GM10248 (cell line): ENCODE data around the gene RCAN2.

Experiments used
- CTCF ChIA-PET: fragments of 300-600 bp; sonication (Branson Sonifier 250); formaldehyde crosslinking; extraction: SDS; loops from one replicate; lab custom pipeline; 2021; ENCODE audit warnings: antibody characterized with exemption; lab: Yijun Ruan, JAX
- POLR2A ChIA-PET: fragments of 350-650 bp; sonication (Branson Sonifier 250); formaldehyde crosslinking; extraction: SDS; loops from one replicate; lab custom pipeline; 2020; ENCODE audit warnings: antibody characterized with exemption; lab: Yijun Ruan, JAX
- DNase-seq: peaks from one replicate; pipeline ENCODE4 v3.0.0; 2012; ENCODE audit errors: extremely low spot score
- CTCF ChIP-seq: IDR thresholded peaks from 2 replicates; pipeline ENCODE4 v1.5.1; 2012; ENCODE audit warnings: mild to moderate bottlenecking, low read depth; ENCODE audit errors: extremely low read depth, missing control alignments, control extremely low read depth

RCAN2 gene

DNA sequence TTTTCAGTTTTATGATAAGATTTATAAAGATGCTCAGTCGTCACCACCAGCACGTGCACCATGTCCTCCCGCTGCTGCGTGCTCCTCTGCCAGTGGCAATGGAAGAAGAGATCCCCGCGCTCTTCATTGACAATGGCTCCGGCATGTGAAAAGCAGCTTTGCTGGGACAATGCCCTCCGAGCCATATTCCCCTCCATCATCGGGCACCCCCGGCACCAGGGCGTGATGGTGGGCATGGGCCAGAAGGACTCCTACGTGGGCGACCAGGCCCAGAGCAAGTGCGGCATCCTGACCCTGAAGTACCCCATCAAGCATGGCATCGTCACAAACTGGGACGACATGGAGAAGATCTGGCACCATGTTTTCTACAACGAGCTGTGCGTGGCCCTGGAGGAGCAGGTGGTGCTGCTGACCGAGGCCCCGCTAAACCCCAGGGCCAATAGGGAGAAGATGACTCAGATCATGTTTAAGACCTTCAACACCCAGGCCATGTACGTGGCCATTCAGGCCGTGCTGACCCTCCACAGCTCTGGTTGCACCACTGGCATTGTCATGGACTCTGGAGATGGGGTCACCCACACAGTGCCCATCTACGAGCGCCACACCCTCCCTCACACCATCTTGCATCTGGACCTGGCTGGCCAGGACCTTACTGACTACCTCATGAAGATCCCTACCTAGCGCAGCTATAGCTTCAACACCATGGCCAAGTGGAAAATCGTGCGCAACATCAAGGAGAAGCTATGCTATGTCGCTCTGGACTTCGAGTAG, 286.2 kb downstream of the RCAN2 start:
- TF ChIP-seq CTCF, result no peak
- POLR2A ChIA-PET, result no interaction called here
- CTCF ChIA-PET, result interaction anchor here (0.8 kb wide), 1 partner anchor 20 kb away, joined by 3 read pairs; no protein-coding TSS in a partner anchor
- no peak for DNase-seq

GRCh38 chr6:46203391-46204177, 287.7 kb downstream of the RCAN2 start:
- POLR2A ChIA-PET, result interaction anchor here (0.7 kb wide), 1 partner anchor 155 kb away, joined by 3 read pairs; no protein-coding TSS in a partner anchor
- CTCF ChIA-PET, result interaction anchor here (1.3 kb wide), 1 partner anchor 98 kb away, joined by 3 read pairs; no protein-coding TSS in a partner anchor
- no peak for TF ChIP-seq CTCF
- no peak for DNase-seq

GRCh38 chr6:46201702-46202101, 289.5 kb downstream of the RCAN2 start:
- TF ChIP-seq CTCF, result no peak
- no peak for DNase-seq
- ChIA-PET CTCF (interaction anchor here (1.0 to 2.2 kb wide), 4 partner anchors 8 to 19 kb away, joined by 3 to 8 read pairs (median 6); no protein-coding TSS in a partner anchor), POLR2A (no interaction called here)

GRCh38 chr6:46199387-46199786, 291.9 kb downstream of the RCAN2 start:
- ChIA-PET POLR2A (no interaction called here), CTCF (no interaction called here)
- TF ChIP-seq CTCF, result no peak
- DNase-seq, result no peak

DNA sequence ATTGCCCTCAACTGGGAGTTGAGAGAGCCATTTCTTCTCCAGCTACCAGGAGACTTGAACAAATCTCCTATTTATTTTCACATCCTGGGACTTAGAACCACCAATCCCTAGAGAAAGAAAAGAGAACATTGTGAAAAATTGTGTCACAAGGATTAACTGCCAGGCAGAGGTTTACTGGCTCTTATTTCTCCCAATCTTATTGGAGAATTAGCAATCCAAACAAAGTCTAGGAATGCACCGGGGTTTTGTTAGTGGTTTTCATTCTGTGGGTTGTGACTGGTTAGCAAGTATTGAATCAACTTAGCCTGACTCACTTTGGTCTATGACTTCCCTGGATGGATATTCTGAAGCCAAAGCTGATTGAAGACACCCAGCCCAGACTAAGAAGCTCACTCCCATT, 299.3 kb downstream of the RCAN2 start:
- DNase-seq, result no peak
- no peak for TF ChIP-seq CTCF
- ChIA-PET CTCF (interaction anchor here (1.2 kb wide), 1 partner anchor 29 kb away, joined by 3 read pairs; no protein-coding TSS in a partner anchor), POLR2A (no interaction called here)

DNA sequence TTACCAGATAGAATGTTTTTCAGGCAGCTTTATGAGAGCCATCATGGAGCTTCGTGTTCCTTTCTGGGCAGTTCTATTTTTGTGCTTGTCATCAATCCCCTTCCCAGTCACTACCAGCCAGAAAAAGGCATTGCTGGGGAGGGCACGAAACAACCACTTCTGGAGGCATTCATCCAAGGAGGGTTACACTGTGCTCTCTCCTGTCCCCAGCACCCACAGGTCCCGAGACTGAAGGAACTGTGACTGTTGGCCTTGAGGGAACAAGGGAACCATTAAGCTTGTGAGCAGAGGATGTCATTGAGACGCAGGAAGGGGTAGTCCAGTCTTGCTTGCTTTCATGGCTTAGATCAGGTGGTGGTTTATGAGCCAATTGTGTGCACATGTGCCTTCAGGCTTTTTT, 300.4 kb downstream of the RCAN2 start:
- ChIA-PET CTCF (interaction anchor here (1.2 kb wide), 1 partner anchor 30 kb away, joined by 3 read pairs; no protein-coding TSS in a partner anchor), POLR2A (no interaction called here)
- no peak for TF ChIP-seq CTCF
- DNase-seq, result no peak
